Measurements from ENCODE around the gene TMEM167B.
"Not testable (repeated sequence)": the region's sequence is repeated elsewhere in the genome, so short reads cannot be mapped to it uniquely, and the experiment has no call there.

TMEM167B gene

GRCh38 chr1:109113590-109114341 lies 23.2 kb downstream of the TMEM167B start, which contains the start of gene ELAPOR1:
Gene ELAPOR1 (plus strand): TSS chr1:109114115. CDS start chr1:109114184, 69 bp downstream.
- peak; percentile 48 for DNase-seq (ENCODE audit: low spot score)

GRCh38 chr1:109114342-109114674 lies 23.7 kb downstream of the TMEM167B start:
- no peak for DNase-seq (ENCODE audit: low spot score)

- DNase-seq (ENCODE audit: low spot score), result no peak
Measured at GRCh38 chr1:109115685-109116084, 25.1 kb downstream of the TMEM167B start.

- DNase-seq (ENCODE audit: low spot score), result no peak
Measured at GRCh38 chr1:109116286-109116685, 25.7 kb downstream of the TMEM167B start.

GRCh38 chr1:109118089-109118488 lies 27.5 kb downstream of the TMEM167B start:
- DNase-seq (ENCODE audit: low spot score), result no peak

- no peak for DNase-seq (ENCODE audit: low spot score)
Measured at GRCh38 chr1:109120356-109120755, 29.8 kb downstream of the TMEM167B start.

- no peak for DNase-seq (ENCODE audit: low spot score)
Measured at GRCh38 chr1:109131059-109131458, 40.5 kb downstream of the TMEM167B start.

GRCh38 chr1:109131800-109132199 lies 41.2 kb downstream of the TMEM167B start:
- DNase-seq (ENCODE audit: low spot score), result no peak

- DNase-seq (ENCODE audit: low spot score), result no peak
Measured at GRCh38 chr1:109133002-109133706, 42.6 kb downstream of the TMEM167B start.

- no peak for DNase-seq (ENCODE audit: low spot score)
Measured at GRCh38 chr1:109133815-109134214, 43.3 kb downstream of the TMEM167B start.

GRCh38 chr1:109134423-109134822 lies 43.9 kb downstream of the TMEM167B start:
- no peak for DNase-seq (ENCODE audit: low spot score)

- DNase-seq (ENCODE audit: low spot score), result no peak
Measured at GRCh38 chr1:109135940-109136339, 45.4 kb downstream of the TMEM167B start.

- DNase-seq (ENCODE audit: low spot score), result no peak
Measured at GRCh38 chr1:109136766-109137165, 46.2 kb downstream of the TMEM167B start.

- DNase-seq (ENCODE audit: low spot score), result no peak
Measured at GRCh38 chr1:109137958-109138357, 47.4 kb downstream of the TMEM167B start.

GRCh38 chr1:109138358-109138757 lies 47.8 kb downstream of the TMEM167B start:
- DNase-seq (ENCODE audit: low spot score), result no peak

GRCh38 chr1:109140392-109140791 lies 49.8 kb downstream of the TMEM167B start:
- no peak for DNase-seq (ENCODE audit: low spot score)

- DNase-seq (ENCODE audit: low spot score), result no peak
Measured at GRCh38 chr1:109142260-109142659, 51.7 kb downstream of the TMEM167B start.

GRCh38 chr1:109142725-109143124 lies 52.2 kb downstream of the TMEM167B start:
- DNase-seq (ENCODE audit: low spot score), result not testable (repeated sequence)

Data from AG20443 (cell line).